ENCODE results near the gene DTNB.

DNA sequence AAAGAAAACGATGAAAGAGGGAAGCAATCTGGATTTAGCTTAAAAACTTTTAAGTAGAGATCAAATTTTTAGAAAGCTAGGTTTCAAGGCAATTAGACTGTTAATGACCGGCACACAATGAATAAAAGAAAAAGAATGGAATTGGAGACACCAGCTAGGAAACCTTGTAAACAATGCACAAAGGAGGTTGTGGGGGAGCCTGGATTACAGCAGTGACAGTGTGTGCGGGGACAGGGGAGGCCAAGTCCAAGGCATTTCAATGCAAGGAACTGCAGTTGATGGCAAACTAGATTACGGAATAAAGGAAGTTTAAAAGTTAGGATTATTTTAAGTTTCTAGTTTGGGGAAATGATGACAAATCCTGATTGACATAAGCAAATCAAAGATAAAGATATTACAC is 74.5 kb downstream of the DTNB start:
- TF ChIP-seq, protein P1, sequence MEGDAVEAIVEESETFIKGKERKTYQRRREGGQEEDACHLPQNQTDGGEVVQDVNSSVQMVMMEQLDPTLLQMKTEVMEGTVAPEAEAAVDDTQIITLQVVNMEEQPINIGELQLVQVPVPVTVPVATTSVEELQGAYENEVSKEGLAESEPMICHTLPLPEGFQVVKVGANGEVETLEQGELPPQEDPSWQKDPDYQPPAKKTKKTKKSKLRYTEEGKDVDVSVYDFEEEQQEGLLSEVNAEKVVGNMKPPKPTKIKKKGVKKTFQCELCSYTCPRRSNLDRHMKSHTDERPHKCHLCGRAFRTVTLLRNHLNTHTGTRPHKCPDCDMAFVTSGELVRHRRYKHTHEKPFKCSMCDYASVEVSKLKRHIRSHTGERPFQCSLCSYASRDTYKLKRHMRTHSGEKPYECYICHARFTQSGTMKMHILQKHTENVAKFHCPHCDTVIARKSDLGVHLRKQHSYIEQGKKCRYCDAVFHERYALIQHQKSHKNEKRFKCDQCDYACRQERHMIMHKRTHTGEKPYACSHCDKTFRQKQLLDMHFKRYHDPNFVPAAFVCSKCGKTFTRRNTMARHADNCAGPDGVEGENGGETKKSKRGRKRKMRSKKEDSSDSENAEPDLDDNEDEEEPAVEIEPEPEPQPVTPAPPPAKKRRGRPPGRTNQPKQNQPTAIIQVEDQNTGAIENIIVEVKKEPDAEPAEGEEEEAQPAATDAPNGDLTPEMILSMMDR (IDR thresholded peaks at IDR 0.05) = no peak
- TF ChIP-seq POLR2A (IDR thresholded peaks at IDR 0.05) = no peak

Data from Peyer's patch (tissue), 4 donors.